ENCODE results near the gene ZNF835.
A peak's percentile ranks its signal among the peaks of the same experiment; 100 is the strongest.
"Not testable (repeated sequence)": the region's sequence is repeated elsewhere in the genome, so short reads cannot be mapped to it uniquely, and the experiment has no call there.

ZNF835 gene

GRCh38 chr19:56671613-56671994 lies at the start of gene ZNF835:
TSS of gene ZNF835 (minus strand) at chr19:56671757. CDS start at chr19:56665198, 6,559 bp downstream.
- peak; percentile 82 to 88 for DNase-seq

DNA sequence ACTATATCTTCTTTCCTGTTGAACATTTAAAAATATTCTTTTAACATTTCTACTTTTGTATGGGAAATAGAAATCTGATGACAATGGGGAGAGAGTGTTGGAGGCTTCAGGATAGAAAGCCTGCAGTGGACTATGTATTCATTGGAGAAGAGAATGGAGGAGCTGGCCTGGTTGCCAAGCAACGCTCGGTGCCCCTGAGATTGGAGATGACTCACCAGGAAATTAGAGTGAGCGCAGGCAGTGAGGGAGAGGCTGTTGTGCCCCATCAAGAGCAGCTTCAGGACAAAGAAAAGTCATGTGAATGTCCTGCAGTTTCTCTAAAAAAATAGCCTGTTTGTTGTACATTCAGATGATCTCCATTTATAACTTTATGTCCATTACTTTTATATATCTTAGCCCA lies 48.7 kb upstream of the ZNF835 start:
- DNase-seq: no peak

DNA sequence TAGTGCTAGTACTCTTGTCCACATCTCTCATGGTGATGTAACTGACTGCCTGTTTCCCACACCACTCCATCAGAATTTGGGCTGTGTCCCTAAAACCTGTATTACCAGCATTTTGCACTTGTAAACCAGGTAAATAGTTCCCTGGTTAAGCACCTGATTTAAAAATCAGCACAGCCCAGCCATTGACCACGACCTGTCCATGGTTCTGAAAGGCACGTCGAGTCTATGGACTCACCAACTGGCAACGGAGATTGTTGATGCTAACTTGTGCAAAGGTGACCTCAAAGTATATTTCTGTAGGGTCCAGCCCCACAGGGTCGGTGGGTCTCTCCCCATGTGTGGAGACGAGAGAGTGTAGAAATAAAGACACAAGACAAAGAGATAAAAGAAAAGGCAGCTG lies 46.7 kb upstream of the ZNF835 start:
- no peak for DNase-seq

- DNase-seq: no peak
Measured at GRCh38 chr19:56712611-56713276, 41.2 kb upstream of the ZNF835 start.

DNA sequence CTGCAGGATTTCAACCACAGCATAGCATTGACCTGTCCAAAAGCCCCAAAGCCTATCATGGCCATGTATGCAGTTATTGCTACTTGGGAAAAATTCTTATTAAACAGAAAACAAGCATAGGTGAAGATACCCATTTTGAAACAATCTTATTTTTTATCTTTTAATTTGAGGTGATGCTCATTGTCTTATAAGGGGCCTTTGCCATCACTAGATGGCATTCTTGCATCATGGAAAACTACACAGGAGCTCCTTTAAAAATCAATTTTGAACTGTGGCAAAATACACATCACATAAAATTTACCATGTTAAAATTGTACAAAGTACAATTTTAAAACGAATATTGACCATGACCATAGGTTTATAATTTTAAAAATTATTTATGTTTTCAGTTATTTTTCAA lies 38.9 kb upstream of the ZNF835 start:
- DNase-seq: no peak

DNA sequence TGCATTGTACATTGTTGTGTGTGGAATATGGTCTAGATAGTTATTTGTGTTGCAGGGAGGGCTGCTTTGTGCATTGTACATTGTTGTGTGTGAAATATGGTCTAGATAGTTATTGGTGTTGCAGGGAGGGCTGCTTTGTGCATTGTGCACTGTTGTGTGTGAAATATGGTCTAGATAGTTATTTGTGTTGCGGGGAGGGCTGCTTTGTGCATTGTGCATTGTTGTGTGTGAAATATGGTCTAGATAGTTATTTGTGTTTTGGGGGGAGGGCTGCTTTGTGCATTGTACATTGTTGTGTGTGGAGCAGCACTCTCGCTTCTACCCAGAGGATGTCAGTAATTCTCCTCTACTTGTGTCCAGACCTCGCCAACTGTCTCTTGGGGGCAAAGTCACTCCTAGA lies 36.3 kb upstream of the ZNF835 start:
- DNase-seq: no peak

DNA sequence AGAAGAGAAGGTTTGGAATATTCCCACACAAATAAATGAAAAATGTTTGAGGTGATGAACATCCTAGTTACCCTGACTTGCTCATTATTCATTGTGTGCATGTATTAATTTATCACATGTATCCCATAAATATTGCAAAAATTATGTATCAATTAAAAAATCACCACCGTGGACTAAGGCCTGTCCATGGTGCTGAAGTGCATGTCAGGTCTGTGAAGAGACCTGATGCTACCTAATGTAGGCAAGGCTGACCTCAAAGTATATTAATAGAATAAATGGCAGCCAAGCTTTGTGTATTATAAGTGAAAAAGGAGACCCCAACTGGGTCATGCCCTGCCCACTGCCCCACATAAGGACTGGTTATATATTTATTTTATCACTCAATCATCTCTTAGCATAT lies 34.4 kb upstream of the ZNF835 start:
- DNase-seq: no peak

DNA sequence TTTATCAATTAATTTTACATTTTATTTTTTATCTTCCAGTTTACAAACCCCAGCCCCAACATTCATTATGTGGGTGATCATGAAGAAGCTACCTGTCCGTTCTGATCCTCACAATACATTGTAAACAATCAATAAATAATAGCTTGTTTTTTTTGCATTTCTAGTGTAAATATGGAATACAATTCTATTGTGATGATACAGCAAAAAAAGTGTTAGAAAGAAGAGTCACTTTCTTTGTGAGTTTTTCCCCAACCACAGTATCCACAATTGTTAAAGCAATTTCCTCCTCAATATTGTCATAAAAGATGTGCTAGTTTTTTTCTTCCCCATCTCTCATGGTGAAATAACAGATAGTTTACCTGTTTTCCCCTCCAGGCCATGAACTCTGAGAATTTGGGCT lies 30.3 kb upstream of the ZNF835 start:
- DNase-seq: no peak

DNA sequence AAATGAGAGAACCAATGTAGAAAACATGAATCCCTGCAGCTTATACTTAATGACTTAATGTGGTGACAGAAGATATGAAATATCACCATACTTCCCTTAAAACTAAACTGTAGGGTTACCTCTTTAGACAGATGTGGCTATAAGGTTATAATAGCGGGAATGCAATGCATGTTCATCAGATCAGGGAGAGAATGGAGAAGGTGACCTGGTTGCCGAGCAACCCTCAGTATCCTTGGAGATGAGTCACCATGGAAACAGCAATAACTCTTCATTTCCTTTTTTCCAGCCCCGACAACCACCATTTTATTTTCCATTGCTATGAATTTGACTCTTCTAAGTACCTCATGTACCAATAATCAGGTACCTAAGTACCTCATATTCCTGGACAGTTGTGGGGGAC lies 28.0 kb upstream of the ZNF835 start:
- no peak for DNase-seq

DNA sequence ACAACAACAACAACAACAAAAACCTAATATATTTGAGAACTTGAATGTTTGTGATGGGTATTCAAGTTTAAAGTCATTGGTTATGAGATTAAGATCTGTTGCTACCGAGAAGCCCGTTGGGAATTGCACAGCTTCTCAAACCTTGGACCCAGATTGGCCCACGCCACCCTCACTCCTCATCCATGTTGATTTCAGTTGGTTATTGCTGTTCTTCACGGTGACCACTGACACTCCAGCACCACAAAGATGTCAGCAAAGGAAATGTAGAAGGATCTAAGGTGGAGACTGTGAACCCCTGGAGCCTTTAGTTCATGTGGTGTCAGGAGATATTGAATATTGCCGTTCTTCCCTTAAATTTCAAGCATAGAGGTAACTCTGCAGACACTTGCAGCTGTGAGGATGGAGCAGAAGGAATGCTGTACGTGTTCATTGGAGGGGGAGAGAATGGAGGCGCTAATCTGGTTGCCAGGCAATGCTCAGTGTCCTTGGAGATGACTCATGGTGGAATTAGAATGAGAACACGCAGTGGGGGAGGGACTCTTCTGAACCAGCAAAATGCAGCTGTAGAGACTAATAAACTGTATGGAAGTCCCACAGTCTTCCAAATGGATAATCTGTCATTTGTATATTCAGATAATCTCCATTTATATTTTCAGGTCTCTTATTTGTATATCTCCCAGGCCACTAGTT lies 20.8 kb upstream of the ZNF835 start:
- no peak for DNase-seq

DNA sequence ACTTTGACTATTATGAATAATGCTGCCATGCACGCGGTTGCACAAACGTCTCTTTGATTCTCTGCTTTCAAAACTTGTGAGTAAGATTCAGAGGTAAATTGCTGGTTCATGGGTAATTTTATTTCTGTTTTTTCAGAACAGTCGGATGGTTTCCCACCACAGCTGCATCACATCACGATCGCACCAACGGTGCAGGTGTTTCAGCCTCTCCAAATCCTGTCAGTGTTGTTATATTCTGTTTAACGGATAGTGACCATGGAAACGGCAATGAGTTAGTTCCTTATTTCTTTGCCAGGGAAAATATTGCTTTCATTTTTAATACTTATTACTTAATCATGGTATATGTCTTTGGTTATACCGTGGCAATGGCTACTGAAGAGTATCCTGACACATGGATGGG lies 19.1 kb upstream of the ZNF835 start:
- DNase-seq: no peak

DNA sequence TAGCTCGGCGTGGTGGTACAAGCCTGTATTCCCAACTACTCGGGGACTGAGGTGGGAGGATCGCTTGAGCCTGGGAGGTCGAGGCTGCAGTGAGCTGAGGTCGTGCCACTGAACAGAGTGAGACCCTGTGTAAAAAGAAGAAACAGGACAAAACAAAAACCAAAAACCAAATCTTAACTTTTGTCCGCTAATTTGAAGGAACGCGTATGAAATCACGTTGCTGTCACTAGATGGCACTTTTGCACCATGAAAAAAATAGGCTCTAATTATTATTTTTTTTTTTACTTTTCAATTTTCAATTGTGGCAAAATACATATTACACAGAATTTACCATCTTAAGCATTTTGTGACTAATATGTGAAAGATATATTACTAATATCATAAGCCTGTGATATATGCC lies 17.6 kb upstream of the ZNF835 start:
- DNase-seq: no peak

GRCh38 chr19:56687031-56687430 lies 15.5 kb upstream of the ZNF835 start:
- no peak for DNase-seq

GRCh38 chr19:56683116-56683515 lies 11.6 kb upstream of the ZNF835 start:
- DNase-seq: no peak

DNA sequence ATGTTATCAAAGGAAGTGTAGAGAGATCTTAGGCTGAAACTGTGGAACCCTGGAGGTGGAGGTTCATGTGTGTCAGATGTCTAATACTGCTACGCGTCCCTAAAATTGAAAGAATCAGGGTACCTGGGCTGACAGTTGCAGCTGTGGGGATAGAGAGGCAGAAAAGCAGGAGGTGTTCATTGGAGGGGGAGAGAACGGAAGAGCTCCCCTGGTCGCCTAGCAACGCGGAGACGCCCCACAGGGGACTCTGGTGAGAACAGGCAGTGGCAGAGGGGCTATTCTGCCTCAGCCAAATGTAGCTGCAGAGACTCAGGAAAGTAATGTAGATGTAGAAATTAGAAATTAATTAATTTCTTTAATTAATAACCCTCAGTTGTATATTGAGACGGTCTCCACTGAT lies 10.1 kb upstream of the ZNF835 start:
- DNase-seq: no peak

DNA sequence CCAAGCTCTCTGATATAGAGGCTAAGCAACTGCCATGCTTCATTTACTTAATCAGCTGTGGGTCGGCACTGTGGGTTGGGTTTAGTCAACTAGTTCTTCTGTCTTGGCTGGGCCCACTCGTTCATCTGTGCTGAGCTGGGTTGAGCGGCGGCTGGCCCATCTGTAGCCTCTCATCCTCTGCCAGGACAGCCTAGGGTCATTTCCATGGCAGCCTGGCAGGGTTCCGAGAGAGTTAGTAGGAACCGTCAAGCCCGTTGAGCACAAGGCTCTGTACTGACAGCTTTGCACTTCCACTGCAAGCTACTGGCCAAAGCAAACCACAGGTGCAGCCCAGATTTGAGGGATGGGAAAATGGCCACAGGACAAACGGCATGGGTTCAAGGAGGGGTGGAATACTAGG lies 6.6 kb upstream of the ZNF835 start:
- no peak for DNase-seq

- not testable (repeated sequence) for DNase-seq
Measured at GRCh38 chr19:56672610-56673009, 1.1 kb upstream of the ZNF835 start.

GRCh38 chr19:56670961-56671612 lies 470 bp downstream of the ZNF835 start:
- DNase-seq: no peak

DNA sequence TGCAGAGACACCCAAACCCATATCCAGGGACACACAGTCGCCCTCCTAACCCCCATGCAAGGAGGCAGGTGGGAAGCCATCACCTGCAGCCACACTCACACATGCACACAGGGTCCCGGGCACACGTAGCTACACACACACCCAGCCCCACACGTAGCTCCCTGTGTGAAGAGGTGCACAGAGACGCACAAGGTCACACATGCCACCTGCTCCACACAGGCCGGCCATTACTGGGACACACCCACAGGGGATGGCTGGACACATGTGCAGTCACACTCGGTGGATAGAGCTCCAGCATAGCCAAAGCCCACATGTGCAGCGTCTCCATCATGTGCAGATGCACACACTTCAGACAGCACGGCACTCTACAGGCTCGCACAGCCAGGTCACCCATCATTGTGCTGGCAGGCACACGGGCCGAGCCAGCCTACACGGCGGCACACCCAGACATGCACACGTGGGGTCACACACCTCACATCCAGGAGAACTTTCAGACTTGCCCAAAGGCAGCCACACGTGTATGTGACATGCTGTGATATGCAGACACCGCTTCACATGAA lies 1.1 kb downstream of the ZNF835 start:
- DNase-seq: no peak

DNA sequence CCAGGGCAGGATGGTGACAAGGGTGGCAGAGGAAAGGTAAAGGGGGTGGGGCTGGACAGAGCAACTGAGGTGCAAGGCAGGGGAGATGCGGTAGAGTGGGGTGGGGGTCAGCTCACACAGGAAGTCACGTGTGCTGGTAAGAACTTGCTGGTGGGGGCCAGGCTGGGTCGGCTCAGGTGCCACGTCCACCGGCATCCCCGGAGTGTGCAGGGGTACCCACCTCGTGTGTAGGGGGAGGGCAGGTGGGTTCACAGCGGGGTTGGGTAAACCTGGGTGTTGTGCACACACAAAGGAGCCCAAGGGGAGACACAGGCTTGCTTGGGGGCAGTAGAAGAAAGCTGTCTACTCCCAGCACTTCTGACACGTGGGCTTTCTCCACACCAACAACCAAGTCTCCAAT lies 2.9 kb downstream of the ZNF835 start:
- no peak for DNase-seq

DNA sequence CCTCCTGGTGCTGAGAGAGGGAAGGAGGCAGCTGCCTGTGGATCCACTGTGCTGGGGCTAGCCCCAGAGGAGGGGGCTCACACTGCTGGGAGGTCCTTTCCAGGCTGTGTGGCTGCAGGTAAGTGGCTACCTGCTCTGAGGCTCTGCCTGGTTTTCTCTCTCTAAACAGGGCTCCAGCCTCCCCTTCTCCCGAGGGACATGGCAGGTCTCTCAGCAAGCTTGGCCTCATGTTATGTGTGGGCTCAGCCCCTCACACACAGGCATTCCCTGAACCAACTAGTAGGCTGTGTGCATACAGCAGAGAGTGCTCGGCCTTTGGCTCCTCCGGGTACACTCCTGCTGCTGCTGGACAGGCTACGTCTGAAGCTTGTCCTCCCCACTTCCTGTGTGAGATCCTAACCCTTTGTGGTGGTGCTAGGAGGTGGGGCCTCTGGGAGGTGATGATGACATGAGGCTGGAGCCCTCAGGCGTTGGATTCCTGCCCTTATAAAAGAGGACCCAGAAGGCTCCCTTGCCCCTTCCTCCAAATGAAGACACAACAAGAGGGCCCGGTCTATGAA lies 4.2 kb downstream of the ZNF835 start:
- no peak for DNase-seq

DNA sequence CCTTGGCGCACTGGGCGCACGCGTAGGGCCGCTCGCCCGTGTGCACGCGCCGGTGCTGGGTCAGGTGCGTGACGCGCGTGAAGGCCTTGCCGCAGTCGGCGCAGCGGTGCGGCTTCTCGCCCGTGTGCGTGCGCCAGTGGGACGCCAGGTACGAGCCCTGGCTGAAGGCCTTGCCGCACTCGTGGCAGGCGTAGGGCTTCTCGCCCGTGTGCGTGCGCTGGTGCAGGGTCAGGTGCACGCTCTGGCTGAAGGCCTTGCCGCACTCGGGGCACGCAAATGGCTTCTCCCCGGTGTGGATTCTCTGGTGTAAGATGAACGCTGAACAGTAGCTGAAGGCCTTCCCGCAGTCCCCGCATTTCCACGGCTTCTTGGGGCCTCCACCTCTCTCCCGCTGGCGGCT lies 7.0 kb downstream of the ZNF835 start:
- no peak for DNase-seq

- no peak for DNase-seq
Measured at GRCh38 chr19:56663931-56664500, 7.5 kb downstream of the ZNF835 start.

Data from stimulated activated CD4-positive, alpha-beta T cell treated with anti-CD3 and anti-CD28 coated beads, Interleukin-4, amount 100 ng/mL, for 4 hours (primary cell).